OCI-LY1 (cell line): ENCODE results near the gene PALD1.

Experiments used
- H2AFZ ChIP-seq: fragments of 200-600 bp; sonication (generic), shearing (Covaris generic); 2 replicates; pipeline ENCODE4 v1.6.0; 2014; ENCODE audit warnings: antibody characterized with exemption, mild to moderate bottlenecking, low read length
- H3F3A ChIP-seq: fragments of 200-600 bp; sonication (generic), shearing (Covaris generic); 2 replicates; pipeline ENCODE4 v1.6.0; 2014; ENCODE audit warnings: mild to moderate bottlenecking, antibody characterized with exemption, low read length, moderate library complexity; ENCODE audit not compliant: insufficient read depth
- H3K27ac ChIP-seq: fragments of 200-600 bp; sonication (generic); 2 replicates; pipeline ENCODE4 v1.5.1; 2014; ENCODE audit warnings: low read length, mixed run types, mild to moderate bottlenecking, low read depth; ENCODE audit not compliant: poor library complexity, severe bottlenecking
- H3K27me3 ChIP-seq: fragments of 200-600 bp; sonication (generic); 2 replicates; pipeline ENCODE4 v1.6.0; 2014; ENCODE audit warnings: antibody characterized with exemption, mild to moderate bottlenecking, low read length, moderate library complexity; ENCODE audit not compliant: insufficient read depth
- H3K36me3 ChIP-seq: fragments of 200-600 bp; sonication (generic); 2 replicates; pipeline ENCODE4 v1.6.1; 2014; ENCODE audit warnings: mild to moderate bottlenecking, antibody characterized with exemption, low read length, moderate library complexity, mixed read lengths; ENCODE audit not compliant: insufficient read depth
- H3K4me1 ChIP-seq: fragments of 200-600 bp; sonication (generic); 2 replicates; pipeline ENCODE4 v1.5.1; 2014; ENCODE audit warnings: mild to moderate bottlenecking, low read length, moderate library complexity; ENCODE audit not compliant: insufficient read depth, severe bottlenecking
- H3K4me2 ChIP-seq: fragments of 200-600 bp; sonication (generic), shearing (Covaris generic); 2 replicates; pipeline ENCODE4 v1.6.1; 2014; ENCODE audit warnings: low read length
- H3K4me3 ChIP-seq: fragments of 200-600 bp; sonication (generic); 2 replicates; pipeline ENCODE4 v1.5.1; 2014; ENCODE audit warnings: low read length, low read depth, mild to moderate bottlenecking, mixed read lengths; ENCODE audit not compliant: poor library complexity, severe bottlenecking
- H3K79me2 ChIP-seq: fragments of 200-600 bp; shearing (Covaris generic); 2 replicates; pipeline ENCODE4 v1.6.1; 2016; ENCODE audit warnings: mixed run types, low read length, mixed read lengths; ENCODE audit not compliant: insufficient read depth
- H3K9ac ChIP-seq: fragments of 200-600 bp; sonication (generic), shearing (Covaris generic); 2 replicates; pipeline ENCODE4 v1.6.1; 2014; ENCODE audit warnings: mild to moderate bottlenecking, low read length, mixed read lengths
- H3K9me2 ChIP-seq: fragments of 200-600 bp; sonication (generic), shearing (Covaris generic); 2 replicates; pipeline ENCODE4 v1.6.1; 2014; ENCODE audit warnings: low read depth, mild to moderate bottlenecking, low read length, mixed read lengths
- H3K9me3 ChIP-seq: fragments of 200-600 bp; shearing (Covaris generic); 2 replicates; pipeline ENCODE4 v1.6.1; 2014; ENCODE audit warnings: low read length, mixed read lengths
- H4K20me1 ChIP-seq: fragments of 200-600 bp; sonication (generic), shearing (Covaris generic); 2 replicates; pipeline ENCODE4 v1.6.0; 2016; ENCODE audit warnings: mild to moderate bottlenecking, low read length; ENCODE audit not compliant: insufficient read depth
- EZH2 ChIP-seq: fragments of 200-600 bp; sonication (generic), shearing (Covaris generic); IDR thresholded peaks from 2 replicates; pipeline ENCODE4 v1.8.0; 2017; ENCODE audit warnings: borderline replicate concordance, mixed run types, mild to moderate bottlenecking, antibody characterized with exemption, low read length, moderate library complexity, mixed read lengths
- TF ChIP-seq, protein P1 (sequence below): fragments of 200-600 bp; sonication (generic), shearing (Covaris generic); IDR thresholded peaks from 2 replicates; pipeline ENCODE4 v1.5.1; 2017; ENCODE audit warnings: mild to moderate bottlenecking, antibody characterized with exemption, low read length, moderate library complexity, mixed read lengths

Gene PALD1

DNA sequence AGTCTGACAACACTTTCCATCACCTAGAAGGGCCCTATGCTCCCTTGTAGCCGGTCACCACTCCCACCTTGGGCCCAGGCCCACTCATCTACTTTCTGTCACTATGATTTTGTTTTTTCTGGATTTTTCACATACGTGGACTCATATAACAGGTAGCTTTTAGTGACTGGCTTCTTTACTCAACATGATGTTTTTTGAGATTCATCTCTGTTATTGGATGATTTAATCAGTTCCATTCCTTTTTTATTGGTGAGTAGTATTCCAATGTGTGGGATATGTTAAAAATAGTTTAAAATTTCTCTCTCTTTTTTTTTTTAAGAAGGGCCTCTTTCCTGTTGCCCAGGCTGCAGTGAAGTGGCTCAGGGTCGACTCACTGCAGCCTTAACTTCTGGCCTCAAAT, 9.3 kb downstream of the PALD1 start:
- Histone ChIP-seq H3K79me2 (peaks cover 14% of the 10 kb centered on the region), H2AFZ (no peak overlapping the region), H3K4me3 (no peak overlapping the region), H4K20me1 (no peaks in the 10 kb centered on the region), H3K27ac (peak overlapping the region; percentile 100), H3K4me1 (peaks cover 91% of the 10 kb centered on the region), H3K36me3 (peaks cover 61% of the 10 kb centered on the region), H3F3A (peaks cover 17% of the 10 kb centered on the region), H3K9ac (no peak overlapping the region), H3K9me2 (no peaks in the 10 kb centered on the region), H3K27me3 (no peaks in the 10 kb centered on the region), H3K4me2 (no peak overlapping the region), H3K9me3 (no peaks in the 10 kb centered on the region)
- no peak for TF ChIP-seq EZH2
- TF ChIP-seq, protein P1, sequence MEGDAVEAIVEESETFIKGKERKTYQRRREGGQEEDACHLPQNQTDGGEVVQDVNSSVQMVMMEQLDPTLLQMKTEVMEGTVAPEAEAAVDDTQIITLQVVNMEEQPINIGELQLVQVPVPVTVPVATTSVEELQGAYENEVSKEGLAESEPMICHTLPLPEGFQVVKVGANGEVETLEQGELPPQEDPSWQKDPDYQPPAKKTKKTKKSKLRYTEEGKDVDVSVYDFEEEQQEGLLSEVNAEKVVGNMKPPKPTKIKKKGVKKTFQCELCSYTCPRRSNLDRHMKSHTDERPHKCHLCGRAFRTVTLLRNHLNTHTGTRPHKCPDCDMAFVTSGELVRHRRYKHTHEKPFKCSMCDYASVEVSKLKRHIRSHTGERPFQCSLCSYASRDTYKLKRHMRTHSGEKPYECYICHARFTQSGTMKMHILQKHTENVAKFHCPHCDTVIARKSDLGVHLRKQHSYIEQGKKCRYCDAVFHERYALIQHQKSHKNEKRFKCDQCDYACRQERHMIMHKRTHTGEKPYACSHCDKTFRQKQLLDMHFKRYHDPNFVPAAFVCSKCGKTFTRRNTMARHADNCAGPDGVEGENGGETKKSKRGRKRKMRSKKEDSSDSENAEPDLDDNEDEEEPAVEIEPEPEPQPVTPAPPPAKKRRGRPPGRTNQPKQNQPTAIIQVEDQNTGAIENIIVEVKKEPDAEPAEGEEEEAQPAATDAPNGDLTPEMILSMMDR, result no peak

DNA sequence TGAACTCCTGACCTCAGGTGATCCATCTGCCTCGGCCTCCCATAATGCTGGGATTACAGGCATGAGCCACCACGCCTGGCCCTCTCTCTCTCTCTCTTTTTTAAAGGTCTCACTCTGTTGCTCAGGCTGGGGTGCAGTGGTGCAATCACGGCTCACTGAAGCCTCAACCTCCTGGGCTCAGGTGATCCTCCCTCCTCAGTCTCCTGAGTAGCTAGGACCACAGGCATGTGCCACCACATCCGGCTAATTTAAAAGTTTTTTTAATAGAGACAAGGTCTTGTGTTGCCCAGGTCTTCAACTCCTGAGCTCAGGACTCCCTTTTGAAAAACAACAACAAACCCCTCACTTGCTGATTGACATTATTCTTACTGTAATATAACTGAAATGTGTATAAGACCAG, 11.6 kb downstream of the PALD1 start:
- Histone ChIP-seq H3K4me3 (peak overlapping the region; percentile 29), H4K20me1 (no peaks in the 10 kb centered on the region), H3K79me2 (peaks cover 23% of the 10 kb centered on the region), H3K4me2 (peak overlapping the region; percentile 68), H3K9me3 (no peaks in the 10 kb centered on the region), H3F3A (peaks cover 17% of the 10 kb centered on the region), H3K9ac (peak overlapping the region; percentile 67), H3K4me1 (peaks cover 96% of the 10 kb centered on the region), H2AFZ (no peak overlapping the region), H3K27me3 (no peaks in the 10 kb centered on the region), H3K9me2 (no peaks in the 10 kb centered on the region), H3K36me3 (peaks cover 40% of the 10 kb centered on the region), H3K27ac (peak overlapping the region; percentile 100)
- no peak for TF ChIP-seq EZH2
- TF ChIP-seq, protein P1, result no peak

DNA sequence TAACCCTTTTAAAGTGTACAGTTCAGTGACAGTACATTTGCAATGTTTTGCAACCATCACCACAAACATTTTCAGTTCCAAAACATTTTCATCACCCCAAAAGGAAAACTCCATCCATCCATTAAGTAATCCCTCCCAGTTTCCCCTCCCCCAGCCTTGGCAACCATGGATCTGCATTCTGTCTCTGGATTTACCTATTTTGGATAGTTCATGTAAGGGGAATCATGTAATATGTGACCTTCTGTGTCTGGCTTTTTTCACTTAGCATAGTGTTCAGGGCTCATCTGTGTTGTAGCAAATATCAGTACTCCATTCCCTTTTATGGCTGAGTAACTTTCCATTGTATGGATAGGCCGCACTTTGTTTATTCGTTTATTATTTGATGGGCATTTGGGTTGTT, 13.0 kb downstream of the PALD1 start:
- no peaks in the 10 kb centered on the region for H4K20me1 ChIP-seq
- H3F3A ChIP-seq, result peaks cover 17% of the 10 kb centered on the region
- H3K36me3 ChIP-seq, result peaks cover 29% of the 10 kb centered on the region; the same call in 1 of the 2 replicates
- H3K4me3 ChIP-seq, result no peak overlapping the region
- peak overlapping the region; percentile 41; the same call in 1 of the 2 replicates for H3K9ac ChIP-seq
- peak overlapping the region; percentile 100 for H3K27ac ChIP-seq
- TF ChIP-seq, protein P1, result no peak
- no peak for TF ChIP-seq EZH2
- H3K4me1 ChIP-seq, result peaks cover 99% of the 10 kb centered on the region
- H3K9me2 ChIP-seq, result no peaks in the 10 kb centered on the region
- peak overlapping the region; percentile 49; the same call in 1 of the 2 replicates for H3K4me2 ChIP-seq
- H3K27me3 ChIP-seq, result no peaks in the 10 kb centered on the region
- no peak overlapping the region for H2AFZ ChIP-seq
- no peaks in the 10 kb centered on the region for H3K9me3 ChIP-seq
- peaks cover 32% of the 10 kb centered on the region for H3K79me2 ChIP-seq
